SK-N-SH (cell line): ENCODE results near the gene USP12. TPM values are rescaled to one million over a fixed set of nuclear protein-coding genes. Genes with fewer than 3 reads are reported as not detected.

Source experiments
- CTCF ChIA-PET: fragments of 300-600, 350-600 bp; formaldehyde crosslinking; extraction: SDS; loops from one replicate; lab custom pipeline; 2021; lab: Yijun Ruan, JAX
- POLR2A ChIA-PET: fragments of 350-600 bp; sonication (Branson Sonifier 250); formaldehyde crosslinking; extraction: SDS; loops from one replicate; lab custom pipeline; 2020; ENCODE audit warnings: antibody characterized with exemption, inconsistent platforms; lab: Yijun Ruan, JAX
- DNase-seq: peaks from one replicate; pipeline ENCODE4 v3.0.0; 2012
- H2AFZ ChIP-seq: fragments of 200-600 bp; sonication (generic); 2 replicates; pipeline ENCODE4 v1.8.1; 2016; ENCODE audit warnings: antibody characterized with exemption, mild to moderate bottlenecking, low read depth
- H3F3A ChIP-seq: fragments of 200-600 bp; sonication (generic); replicated peaks from 2 replicates; pipeline ENCODE3; 2016; ENCODE audit warnings: antibody characterized with exemption, mild to moderate bottlenecking; ENCODE audit not compliant: insufficient read depth
- H3K27ac ChIP-seq, 2 experiments: fragments of 200-500 bp in 1 of 2; fragments of 200-600 bp in 1 of 2; sonication (Bioruptor generic) in 1 of 2; sonication (generic), shearing (Covaris generic) in 1 of 2; 2 replicates each; pipeline versions ENCODE4 v1.5.1 to v1.6.1; 2014 to 2016; ENCODE audit warnings: low read depth in 2 of 2, inconsistent platforms in 1 of 2, low read length in 1 of 2, mild to moderate bottlenecking in 1 of 2, mixed read lengths in 1 of 2
- H3K27me3 ChIP-seq: fragments of 200-600 bp; sonication (generic), shearing (Covaris generic); 2 replicates; pipeline ENCODE4 v1.6.1; 2016; ENCODE audit warnings: mixed run types; ENCODE audit not compliant: insufficient read depth
- H3K36me3 ChIP-seq, 2 experiments: fragments of 200-500 bp in 1 of 2; fragments of 200-600 bp in 1 of 2; sonication (Bioruptor generic) in 1 of 2; sonication (generic) in 1 of 2; replicated peaks in 1 of 2; 2 replicates each; pipeline versions ENCODE3 to v1.5.1; 2014 to 2016; ENCODE audit warnings: low read length in 1 of 2, mild to moderate bottlenecking in 1 of 2; ENCODE audit not compliant: insufficient read depth in 2 of 2, control insufficient read depth in 1 of 2
- H3K4me1 ChIP-seq, 2 experiments: fragments of 200-500 bp in 1 of 2; fragments of 200-600 bp in 1 of 2; sonication (Bioruptor generic) in 1 of 2; sonication (generic), shearing (Covaris generic) in 1 of 2; 2 replicates each; pipeline versions ENCODE4 v1.5.1 to v1.6.1; 2014 to 2016; ENCODE audit warnings: low read depth in 1 of 2, low read length in 1 of 2, mixed run types in 1 of 2; ENCODE audit not compliant: insufficient read depth in 2 of 2, control insufficient read depth in 1 of 2
- H3K4me2 ChIP-seq: fragments of 200-600 bp; sonication (generic), shearing (Covaris generic); 2 replicates; pipeline ENCODE4 v1.6.1; 2017; ENCODE audit warnings: mixed run types
- H3K4me3 ChIP-seq, 2 experiments: fragments of 200-500 bp in 1 of 2; fragments of 200-600 bp in 1 of 2; sonication (Bioruptor generic) in 1 of 2; sonication (generic), shearing (Covaris generic) in 1 of 2; 2 replicates each; pipeline versions ENCODE4 v1.5.1 to v1.8.1; 2014 to 2016; ENCODE audit warnings: low read depth in 2 of 2, inconsistent platforms in 1 of 2, low read length in 1 of 2, mild to moderate bottlenecking in 1 of 2, mixed read lengths in 1 of 2, moderate library complexity in 1 of 2
- H3K79me2 ChIP-seq: fragments of 200-600 bp; sonication (generic); 2 replicates; pipeline ENCODE4 v1.8.1; 2017; ENCODE audit warnings: mild to moderate bottlenecking; ENCODE audit not compliant: insufficient read depth
- H3K9ac ChIP-seq: fragments of 200-600 bp; sonication (generic); 2 replicates; pipeline ENCODE4 v1.6.1; 2017; ENCODE audit warnings: mixed run types
- H3K9me2 ChIP-seq: fragments of 200-600 bp; sonication (generic); 2 replicates; pipeline ENCODE4 v1.6.1; 2017; ENCODE audit warnings: mixed run types
- H3K9me3 ChIP-seq: fragments of 200-600 bp; sonication (generic); 2 replicates; pipeline ENCODE4 v1.6.1; 2017; ENCODE audit warnings: mixed run types, mild to moderate bottlenecking, moderate library complexity
- H4K20me1 ChIP-seq: fragments of 200-600 bp; sonication (generic); 2 replicates; pipeline ENCODE4 v1.6.1; 2017; ENCODE audit warnings: mild to moderate bottlenecking, mixed run types; ENCODE audit not compliant: insufficient read depth
- CHD2 ChIP-seq: fragments of 150-350 bp; IDR thresholded peaks from 2 replicates; pipeline ENCODE4 v1.6.1; 2018; ENCODE audit warnings: low read length; ENCODE audit not compliant: partially characterized antibody
- ELF1 ChIP-seq: IDR thresholded peaks from 2 replicates; pipeline ENCODE4 v1.4.0; 2012
- EZH2phosphoT487 ChIP-seq: fragments of 200-600 bp; sonication (generic); IDR thresholded peaks from 2 replicates; pipeline ENCODE4 v1.6.1; 2017; ENCODE audit warnings: low read depth, mixed run types, mild to moderate bottlenecking, antibody characterized with exemption, moderate library complexity, borderline replicate concordance
- FOSL2 ChIP-seq: IDR thresholded peaks from 2 replicates; pipeline ENCODE4 v1.4.0; 2012; ENCODE audit warnings: low read depth, mild to moderate bottlenecking, moderate library complexity, borderline replicate concordance
- FOXJ3 ChIP-seq: sonication (generic); formaldehyde crosslinking; IDR thresholded peaks from 2 replicates; pipeline ENCODE4 v1.5.1; 2020; ENCODE audit warnings: mild to moderate bottlenecking, missing genetic modification reagents
- FOXM1 ChIP-seq: IDR thresholded peaks from 2 replicates; pipeline ENCODE4 v1.4.0; 2012; ENCODE audit warnings: low read depth, mild to moderate bottlenecking
- GABPA ChIP-seq: IDR thresholded peaks from 2 replicates; pipeline ENCODE4 v1.4.0; 2012; ENCODE audit warnings: low read depth, mild to moderate bottlenecking
- GATA2 ChIP-seq: sonication (generic); formaldehyde crosslinking; IDR thresholded peaks from 2 replicates; pipeline ENCODE4 v1.5.0; 2020; ENCODE audit warnings: mild to moderate bottlenecking, missing genetic modification reagents
- JUND ChIP-seq: IDR thresholded peaks from 2 replicates; pipeline ENCODE4 v1.4.0; 2012
- MXI1 ChIP-seq: IDR thresholded peaks from 2 replicates; pipeline ENCODE4 v1.6.1; 2012; ENCODE audit warnings: mild to moderate bottlenecking, low read depth, low read length, improper control_type of control experiment
- NFIC ChIP-seq: IDR thresholded peaks from 2 replicates; pipeline ENCODE4 v1.4.0; 2012; ENCODE audit warnings: borderline replicate concordance
- NRF1 ChIP-seq: IDR thresholded peaks from 2 replicates; pipeline ENCODE4 v1.6.1; 2012; ENCODE audit warnings: low read depth, mild to moderate bottlenecking, low read length
- RCOR1 ChIP-seq: fragments of 150-350 bp; IDR thresholded peaks from 2 replicates; pipeline ENCODE4 v1.6.1; 2017; ENCODE audit warnings: antibody characterized with exemption, low read length
- REST ChIP-seq: IDR thresholded peaks from 2 replicates; pipeline ENCODE4 v1.6.1; 2012; ENCODE audit warnings: mild to moderate bottlenecking, low read depth, low read length, moderate library complexity
- RFX5 ChIP-seq: IDR thresholded peaks from 2 replicates; pipeline ENCODE4 v1.6.1; 2012; ENCODE audit warnings: mild to moderate bottlenecking, improper control_type of control experiment, low read length
- SIN3A ChIP-seq: IDR thresholded peaks from 2 replicates; pipeline ENCODE4 v1.6.1; 2012; ENCODE audit warnings: low read depth, mild to moderate bottlenecking, low read length, moderate library complexity, borderline replicate concordance
- SMC3 ChIP-seq: IDR thresholded peaks from 2 replicates; pipeline ENCODE4 v1.6.1; 2012; ENCODE audit warnings: low read depth, low read length, improper control_type of control experiment
- TCF12 ChIP-seq: IDR thresholded peaks from 2 replicates; pipeline ENCODE4 v1.4.0; 2012
- USF1 ChIP-seq: IDR thresholded peaks from 2 replicates; pipeline ENCODE4 v1.4.0; 2012; ENCODE audit warnings: low read depth, borderline replicate concordance
- YY1 ChIP-seq: IDR thresholded peaks from 2 replicates; pipeline ENCODE4 v1.4.0; 2012; ENCODE audit warnings: low read depth, mild to moderate bottlenecking
- WGBS: methylation state at CpG from one replicate; pipeline ENCODE4 v1.1.6; 2017; ENCODE audit warnings: low lambda C conversion rate; 5-methylcytosine and 5-hydroxymethylcytosine counted together
- polyA plus RNA-seq, 3 experiments: library from polyadenylated mRNA; depleted of rRNA; stranded (reverse); fragments of >200 nt; gene quantifications; 2 replicates each; pipeline ENCODE4 v1.2.3, GENCODE V29; 2012
- TF ChIP-seq, protein P1 (sequence below): fragments of 150-350 bp; IDR thresholded peaks from 2 replicates; pipeline ENCODE4 v1.6.1; 2016; ENCODE audit warnings: mild to moderate bottlenecking, low read depth, low read length
- TF ChIP-seq, protein P2 (sequence below): IDR thresholded peaks from 2 replicates; pipeline ENCODE4; 2012
- TF ChIP-seq, protein P3 (sequence below): fragments of 150-350 bp; IDR thresholded peaks from 2 replicates; pipeline ENCODE4 v1.6.1; 2017; ENCODE audit warnings: antibody characterized with exemption, low read length, low read depth, borderline replicate concordance

USP12 gene
- polyA plus RNA-seq, 1 of the 3 experiments (the other 2 are of a cell fraction) = 5.0 TPM

DNA sequence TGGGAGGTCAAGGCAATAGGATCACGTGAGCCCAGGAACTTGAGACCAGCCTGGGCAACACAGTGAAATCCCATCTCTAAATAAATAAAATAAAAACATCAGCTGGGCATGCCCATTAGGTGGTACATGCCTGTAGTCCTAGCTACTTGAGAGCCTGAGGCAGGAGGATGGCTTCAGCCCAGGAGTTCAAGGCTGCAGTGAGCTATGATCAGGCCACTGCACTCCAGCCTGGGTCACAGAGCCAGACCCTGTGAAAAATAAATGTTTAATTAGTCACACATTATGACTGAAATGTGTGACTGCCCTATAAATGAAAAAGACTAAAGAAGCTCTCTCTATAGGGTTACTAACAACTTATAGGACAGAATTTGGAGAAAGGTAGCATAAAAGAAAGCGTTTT lies 37.7 kb downstream of the USP12 start:
- CTCF ChIA-PET = interaction anchor here (0.8 to 1.7 kb wide), 3 partner anchors 14 to 146 kb away, joined by 3 to 5 read pairs (median 3); no protein-coding TSS in a partner anchor
- 94% methylated on average over 2 of the region's 2 CpGs for WGBS

DNA sequence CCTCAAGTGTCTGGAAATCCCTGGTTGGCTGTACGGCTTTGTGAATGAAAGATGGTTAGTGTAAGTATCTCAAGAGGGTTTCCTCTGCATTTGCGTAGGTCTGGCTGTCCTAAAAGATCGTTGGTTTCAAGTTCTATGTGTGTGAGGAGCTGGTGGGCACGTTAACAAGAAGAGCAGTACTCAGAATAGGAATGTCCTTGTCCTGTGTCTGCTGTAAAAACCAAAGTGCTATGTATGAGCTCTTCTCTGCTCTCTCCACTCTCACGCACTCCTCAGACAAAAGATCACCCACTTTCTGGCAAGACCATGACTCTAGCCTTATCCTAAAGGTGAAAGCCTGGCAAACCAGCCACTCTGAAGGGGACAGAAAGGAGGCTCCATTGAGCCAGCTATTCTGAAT lies 39.1 kb downstream of the USP12 start:
- no peaks in the 10 kb centered on the region; a peak in 2 of 4 replicates for H3K4me1 ChIP-seq
- ChIA-PET CTCF (no interaction called here), POLR2A (no interaction called here)
- no peaks in the 10 kb centered on the region for H3F3A ChIP-seq
- H2AFZ ChIP-seq = no peak overlapping the region
- peaks cover 51% of the 10 kb centered on the region for H4K20me1 ChIP-seq
- no peak overlapping the region for H3K27ac ChIP-seq
- H3K27me3 ChIP-seq = no peaks in the 10 kb centered on the region
- H3K9me3 ChIP-seq = no peaks in the 10 kb centered on the region
- H3K9me2 ChIP-seq = no peaks in the 10 kb centered on the region
- H3K9ac ChIP-seq = no peak overlapping the region
- DNase-seq = no peak
- H3K79me2 ChIP-seq = peaks cover 100% of the 10 kb centered on the region
- H3K36me3 ChIP-seq = peaks cover 0 to 6% of the 10 kb centered on the region in 2 experiments
- WGBS = 94% methylated on average over 5 of the region's 5 CpGs
- H3K4me2 ChIP-seq = no peak overlapping the region
- no peak overlapping the region for H3K4me3 ChIP-seq
- TF ChIP-seq MXI1 (no peak), SMC3 (no peak), CHD2 (no peak), YY1 (no peak), RFX5 (no peak), REST (no peak), FOXM1 (no peak), JUND (no peak)
- TF ChIP-seq, protein P1, sequence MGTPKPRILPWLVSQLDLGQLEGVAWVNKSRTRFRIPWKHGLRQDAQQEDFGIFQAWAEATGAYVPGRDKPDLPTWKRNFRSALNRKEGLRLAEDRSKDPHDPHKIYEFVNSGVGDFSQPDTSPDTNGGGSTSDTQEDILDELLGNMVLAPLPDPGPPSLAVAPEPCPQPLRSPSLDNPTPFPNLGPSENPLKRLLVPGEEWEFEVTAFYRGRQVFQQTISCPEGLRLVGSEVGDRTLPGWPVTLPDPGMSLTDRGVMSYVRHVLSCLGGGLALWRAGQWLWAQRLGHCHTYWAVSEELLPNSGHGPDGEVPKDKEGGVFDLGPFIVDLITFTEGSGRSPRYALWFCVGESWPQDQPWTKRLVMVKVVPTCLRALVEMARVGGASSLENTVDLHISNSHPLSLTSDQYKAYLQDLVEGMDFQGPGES = no peak

More for the DNA sequence above, 37.7 kb downstream of the USP12 start:
- H3K36me3 ChIP-seq = peaks cover 0 to 6% of the 10 kb centered on the region in 2 experiments
- no peaks in the 10 kb centered on the region for H3K9me3 ChIP-seq
- no peak overlapping the region for H3K9ac ChIP-seq
- no peak overlapping the region for H3K4me3 ChIP-seq
- no peak for DNase-seq
- no peak overlapping the region for H3K4me2 ChIP-seq
- POLR2A ChIA-PET = interaction anchor here (0.7 kb wide), 1 partner anchor 222 kb away, joined by 3 read pairs; no protein-coding TSS in a partner anchor
- H2AFZ ChIP-seq = no peak overlapping the region
- no peaks in the 10 kb centered on the region for H3F3A ChIP-seq
- peaks cover 50% of the 10 kb centered on the region for H4K20me1 ChIP-seq
- TF ChIP-seq NFIC (no peak), USF1 (no peak), MXI1 (no peak), EZH2phosphoT487 (no peak), FOXJ3 (CRISPR knock-in tag) (no peak), TCF12 (no peak), NRF1 (no peak), RCOR1 (no peak), SIN3A (no peak), FOSL2 (no peak), GATA2 (CRISPR knock-in tag) (no peak), ELF1 (no peak), SMC3 (no peak), GABPA (no peak)
- TF ChIP-seq, protein P2, sequence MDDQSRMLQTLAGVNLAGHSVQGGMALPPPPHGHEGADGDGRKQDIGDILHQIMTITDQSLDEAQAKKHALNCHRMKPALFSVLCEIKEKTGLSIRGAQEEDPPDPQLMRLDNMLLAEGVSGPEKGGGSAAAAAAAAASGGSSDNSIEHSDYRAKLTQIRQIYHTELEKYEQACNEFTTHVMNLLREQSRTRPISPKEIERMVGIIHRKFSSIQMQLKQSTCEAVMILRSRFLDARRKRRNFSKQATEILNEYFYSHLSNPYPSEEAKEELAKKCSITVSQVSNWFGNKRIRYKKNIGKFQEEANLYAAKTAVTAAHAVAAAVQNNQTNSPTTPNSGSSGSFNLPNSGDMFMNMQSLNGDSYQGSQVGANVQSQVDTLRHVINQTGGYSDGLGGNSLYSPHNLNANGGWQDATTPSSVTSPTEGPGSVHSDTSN = no peak
- TF ChIP-seq, protein P3, sequence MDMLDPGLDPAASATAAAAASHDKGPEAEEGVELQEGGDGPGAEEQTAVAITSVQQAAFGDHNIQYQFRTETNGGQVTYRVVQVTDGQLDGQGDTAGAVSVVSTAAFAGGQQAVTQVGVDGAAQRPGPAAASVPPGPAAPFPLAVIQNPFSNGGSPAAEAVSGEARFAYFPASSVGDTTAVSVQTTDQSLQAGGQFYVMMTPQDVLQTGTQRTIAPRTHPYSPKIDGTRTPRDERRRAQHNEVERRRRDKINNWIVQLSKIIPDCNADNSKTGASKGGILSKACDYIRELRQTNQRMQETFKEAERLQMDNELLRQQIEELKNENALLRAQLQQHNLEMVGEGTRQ = no peak
- H3K27me3 ChIP-seq = no peaks in the 10 kb centered on the region
- no peaks in the 10 kb centered on the region; a peak in 1 of 4 replicates for H3K4me1 ChIP-seq
- peaks cover 100% of the 10 kb centered on the region for H3K79me2 ChIP-seq
- no peak overlapping the region for H3K27ac ChIP-seq
- no peaks in the 10 kb centered on the region for H3K9me2 ChIP-seq
